NCI-H1694 treated with DMSO at 0.1 percent for 48 hours (cell line): ENCODE results near the gene TUBG1.

Experiments used
- DNase-seq: peaks from one replicate; lab custom pipeline; 2025; lab: John Stamatoyannopoulos, UW

TUBG1 gene

GRCh38 chr17:42609182-42609813, at the start of gene TUBG1, which contains the start of gene RETREG3:
TUBG1 (plus strand) TSS chr17:42609683; CDS start chr17:42609738, 55 bp downstream.
RETREG3 (minus strand) TSS chr17:42609374; CDS start chr17:42609324, 50 bp downstream.
- peak; percentile 98 for DNase-seq

GRCh38 chr17:42560246-42560645, 49.2 kb upstream of the TUBG1 start:
- DNase-seq, result no peak

- DNase-seq, result peak; percentile 97
Observed at GRCh38 chr17:42561897-42562387, 47.5 kb upstream of the TUBG1 start, which contains the start of gene COASY. COASY (plus strand) TSS chr17:42562148; CDS start chr17:42562623, 475 bp downstream.

- DNase-seq, result no peak
Observed at GRCh38 chr17:42562388-42563142, 46.9 kb upstream of the TUBG1 start.

- no peak for DNase-seq
Observed at GRCh38 chr17:42563143-42563509, 46.4 kb upstream of the TUBG1 start.

- DNase-seq, result no peak
Observed at GRCh38 chr17:42563543-42563942, 45.9 kb upstream of the TUBG1 start.

GRCh38 chr17:42563950-42564349, 45.5 kb upstream of the TUBG1 start:
- no peak for DNase-seq

- no peak for DNase-seq
Observed at GRCh38 chr17:42564815-42565522, 44.5 kb upstream of the TUBG1 start.

GRCh38 chr17:42565523-42566214, 43.8 kb upstream of the TUBG1 start:
- no peak for DNase-seq

GRCh38 chr17:42566215-42566882, 43.1 kb upstream of the TUBG1 start:
- no peak for DNase-seq

- peak; percentile 86 for DNase-seq
Observed at GRCh38 chr17:42566883-42567573, 42.5 kb upstream of the TUBG1 start, which contains the start of gene MLX. MLX (plus strand) TSS chr17:42567100; CDS start chr17:42567125, 25 bp downstream.

GRCh38 chr17:42568341-42569111, 41.0 kb upstream of the TUBG1 start:
- no peak for DNase-seq

- DNase-seq, result no peak
Observed at GRCh38 chr17:42571435-42572225, 37.9 kb upstream of the TUBG1 start.

GRCh38 chr17:42573095-42573494, 36.4 kb upstream of the TUBG1 start:
- no peak for DNase-seq

GRCh38 chr17:42574463-42574862, 35.0 kb upstream of the TUBG1 start:
- no peak for DNase-seq

GRCh38 chr17:42577140-42577531, 32.3 kb upstream of the TUBG1 start:
- DNase-seq, result no peak

GRCh38 chr17:42577532-42578281, 31.8 kb upstream of the TUBG1 start, which contains the start of gene PSMC3IP:
PSMC3IP (minus strand) TSS chr17:42577729; CDS start chr17:42577686, 43 bp downstream.
- peak; percentile 92 for DNase-seq

GRCh38 chr17:42578282-42578869, 31.1 kb upstream of the TUBG1 start:
- DNase-seq, result peak; percentile 83
